GM19395 (cell line): ENCODE data around the gene GLI3.

Experiments used
- ATAC-seq: cut with Tn5 transposase; IDR thresholded peaks from one replicate; pipeline ENCODE4 v1.9.1; 2021; ENCODE audit warnings: mild to moderate bottlenecking, moderate library complexity; ENCODE audit not compliant: unreplicated experiment

GLI3 gene

DNA sequence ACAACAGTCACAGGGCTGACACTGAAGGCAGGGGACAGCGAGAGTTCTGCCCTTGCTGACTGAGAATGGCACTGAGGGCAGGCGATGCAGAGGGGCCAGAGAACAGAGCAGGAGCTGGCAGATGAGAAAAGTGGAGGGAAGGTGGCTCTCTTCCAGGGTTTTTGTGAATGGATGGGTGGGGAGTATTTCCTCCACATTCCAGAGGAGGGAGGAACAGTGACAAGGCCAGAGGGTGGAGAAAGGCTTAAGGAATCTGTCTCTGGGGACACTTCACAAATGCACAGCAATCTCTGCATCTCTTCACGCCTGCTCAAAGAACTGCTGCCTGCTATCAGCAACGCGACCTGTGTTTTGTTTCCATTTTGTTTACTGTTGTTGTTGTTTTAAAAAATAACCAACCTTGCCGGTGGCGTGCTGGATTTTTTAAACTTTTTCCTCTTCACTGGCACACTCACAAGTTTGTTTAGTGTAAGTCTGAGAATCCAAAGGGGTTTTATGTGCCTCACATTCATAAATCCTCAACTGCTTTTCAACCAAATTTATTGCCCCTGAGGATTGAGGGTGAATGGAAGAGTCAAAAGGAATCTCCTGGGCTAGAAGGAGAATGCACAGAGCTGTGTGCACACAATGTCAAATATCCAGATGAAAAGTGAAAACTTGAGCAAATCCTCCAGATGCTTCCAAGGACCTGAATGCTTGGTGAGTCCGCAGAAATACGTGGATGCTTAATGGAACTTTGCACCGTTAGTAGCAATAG, 129.3 kb downstream of the GLI3 start:
- no peak for ATAC-seq

DNA sequence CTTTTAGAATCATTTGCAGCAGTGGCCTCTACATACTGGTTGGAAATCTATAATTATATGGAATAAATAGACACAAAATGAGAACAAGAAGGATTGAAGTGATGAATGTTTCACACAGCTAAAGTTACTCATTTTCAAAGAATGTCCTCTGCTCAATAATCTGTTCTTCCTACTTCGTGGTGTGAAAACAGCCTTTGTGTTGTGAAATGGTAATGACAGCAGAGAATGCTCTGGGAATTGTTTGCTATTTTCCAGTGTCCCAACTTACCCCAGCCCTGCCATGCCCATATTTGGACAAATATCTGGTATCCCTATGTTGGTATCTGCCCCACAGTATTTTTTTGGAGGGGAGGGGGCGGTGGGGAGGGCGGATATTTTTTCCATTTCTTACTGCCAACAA, 130.4 kb downstream of the GLI3 start:
- ATAC-seq = no peak

DNA sequence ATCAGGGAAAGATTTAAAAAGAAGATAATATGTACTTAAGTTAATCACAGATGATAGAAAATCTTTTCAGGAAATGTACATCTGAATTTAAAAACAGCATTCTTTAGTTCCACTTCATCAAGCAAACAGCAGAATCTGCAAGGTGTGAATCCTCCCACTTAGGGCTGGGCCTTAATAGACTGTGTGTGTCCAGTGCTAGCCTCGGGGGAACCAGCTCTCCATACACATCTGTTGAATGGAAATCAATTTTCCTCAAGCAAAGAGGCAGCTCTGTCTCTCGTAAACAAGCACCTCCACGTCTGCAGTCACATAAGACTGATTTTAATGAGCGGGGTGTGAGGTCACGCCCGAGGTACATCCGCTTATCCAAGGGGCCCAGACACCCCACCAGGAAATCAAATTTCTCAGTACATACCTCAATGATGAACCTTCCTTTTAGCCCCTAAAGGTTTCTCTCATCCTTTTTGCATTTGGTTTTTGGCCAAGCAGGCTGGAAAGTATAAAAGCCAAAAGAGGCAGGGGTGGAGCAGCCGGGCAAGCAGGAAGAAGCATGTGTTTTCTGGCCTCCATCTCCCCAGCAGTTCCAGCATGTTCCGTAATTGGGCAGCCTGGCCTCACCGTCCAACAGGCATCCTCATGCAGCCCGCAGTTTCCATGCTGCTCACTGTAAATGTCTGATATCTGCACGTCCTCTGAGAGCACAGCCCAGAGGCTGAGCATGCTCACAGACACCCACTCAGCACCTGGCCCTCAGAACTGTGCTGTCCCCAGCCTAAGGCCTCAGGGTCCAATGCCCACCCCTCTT, 131.3 kb downstream of the GLI3 start:
- no peak for ATAC-seq

DNA sequence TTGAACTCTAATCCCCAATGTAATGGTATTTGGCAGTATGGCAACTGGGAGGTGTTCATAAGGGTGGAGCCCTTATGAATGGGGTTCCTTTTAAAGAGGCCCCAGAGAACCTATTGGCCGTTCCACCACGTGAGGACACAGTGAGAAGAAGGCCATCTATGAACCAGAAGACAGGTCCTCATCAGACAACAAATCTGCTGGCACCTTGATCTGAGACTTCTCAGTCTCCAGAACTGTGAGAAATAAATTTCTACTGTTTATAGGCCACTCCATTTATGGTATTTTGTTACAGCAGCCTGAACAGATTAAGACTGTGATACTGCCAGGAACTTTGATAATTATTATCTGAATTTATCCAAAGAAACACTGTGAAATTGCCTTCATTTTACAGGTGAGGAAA, 132.3 kb downstream of the GLI3 start:
- no peak for ATAC-seq

DNA sequence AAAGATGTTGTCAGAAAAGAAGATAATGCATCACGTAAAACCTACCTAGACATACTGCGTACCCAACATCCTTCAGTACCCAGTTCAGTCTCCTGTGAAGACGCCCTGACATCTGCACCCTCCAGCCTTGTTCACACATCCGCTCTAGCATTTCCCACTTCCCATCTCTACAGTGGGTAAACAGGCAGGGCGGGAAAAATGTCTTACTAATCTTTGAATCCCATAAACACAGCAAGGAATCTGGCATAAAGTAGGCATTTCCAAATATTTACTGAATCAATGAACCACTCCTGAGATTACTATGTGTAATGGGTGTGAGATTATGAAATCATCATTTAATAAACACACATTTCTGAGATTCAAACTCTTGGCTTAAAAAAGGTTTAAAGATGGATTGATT, 132.8 kb downstream of the GLI3 start:
- no peak for ATAC-seq

DNA sequence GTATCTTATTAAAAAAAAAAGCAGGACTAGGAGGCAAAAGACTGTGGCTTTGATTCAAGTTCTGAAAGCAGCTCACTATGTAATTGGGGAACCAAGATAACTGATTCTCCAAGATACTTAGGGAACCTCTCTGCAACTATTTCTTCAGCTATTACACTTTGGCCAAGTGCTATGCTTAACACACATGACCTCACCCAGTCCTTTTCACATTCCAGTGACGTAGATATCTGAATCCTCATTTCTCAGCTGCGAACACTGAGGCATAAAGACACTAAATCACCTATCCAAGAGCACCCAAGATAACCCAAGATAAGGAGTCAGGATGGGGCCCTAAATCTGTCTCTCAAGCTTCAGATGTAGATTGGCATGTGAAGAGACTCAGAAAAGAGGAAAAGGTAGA, 133.6 kb downstream of the GLI3 start:
- ATAC-seq = no peak

DNA sequence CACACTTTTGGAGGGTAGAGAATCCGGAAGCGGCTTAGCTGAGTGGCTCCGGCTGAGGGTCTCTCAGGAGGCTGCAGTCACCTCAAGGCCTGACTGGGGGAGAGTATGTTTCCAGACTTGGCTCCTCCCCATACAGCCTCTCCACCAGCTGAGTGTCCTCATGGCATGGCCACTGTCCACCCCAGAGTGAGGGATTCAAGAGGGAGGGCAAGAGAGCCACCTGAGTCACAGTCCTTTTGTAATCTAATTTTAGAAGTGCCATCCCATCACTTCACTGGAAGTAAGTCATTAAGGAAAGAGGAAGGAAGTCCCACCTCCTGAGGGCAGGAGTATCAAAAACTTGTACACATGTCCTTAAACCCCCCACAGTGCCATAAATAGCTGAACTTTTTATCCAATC, 134.0 kb downstream of the GLI3 start:
- ATAC-seq = no peak

DNA sequence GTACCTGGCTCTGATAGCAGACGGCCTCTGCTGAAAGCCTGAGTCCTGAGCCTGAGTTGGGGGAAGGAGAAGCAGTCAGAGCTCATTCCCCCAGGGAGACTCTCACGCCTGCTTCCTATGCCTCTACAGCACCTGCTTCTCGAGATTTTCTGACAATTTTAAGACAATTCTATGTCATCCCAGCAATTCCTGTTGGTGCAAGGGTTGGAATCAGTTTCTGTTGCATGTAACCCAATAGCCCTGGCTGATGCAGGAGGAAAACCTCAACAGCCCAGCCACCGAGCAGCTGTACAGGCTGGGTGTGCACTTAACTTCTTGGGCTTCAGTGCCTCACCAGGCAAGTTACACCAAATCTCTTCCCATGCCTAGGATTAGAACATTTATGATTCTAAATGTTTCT, 134.7 kb downstream of the GLI3 start:
- no peak for ATAC-seq

DNA sequence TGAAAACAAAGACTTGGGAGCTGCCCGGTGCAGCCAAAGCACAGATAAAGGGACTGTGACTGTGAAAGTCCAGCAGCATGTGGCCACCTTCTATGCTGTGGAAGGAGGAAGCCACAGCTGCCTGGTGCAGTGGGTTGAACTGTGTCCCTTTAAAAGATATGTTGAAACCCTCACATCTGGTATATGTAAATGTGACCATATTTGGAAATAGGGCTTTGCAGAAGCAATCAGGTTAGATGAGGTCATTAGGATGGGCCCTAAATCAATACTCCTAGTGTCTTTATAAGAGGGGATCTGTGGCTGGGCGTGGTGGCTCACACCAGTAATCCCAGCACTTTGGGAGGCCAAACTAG, 136.9 kb downstream of the GLI3 start:
- ATAC-seq = no peak

DNA sequence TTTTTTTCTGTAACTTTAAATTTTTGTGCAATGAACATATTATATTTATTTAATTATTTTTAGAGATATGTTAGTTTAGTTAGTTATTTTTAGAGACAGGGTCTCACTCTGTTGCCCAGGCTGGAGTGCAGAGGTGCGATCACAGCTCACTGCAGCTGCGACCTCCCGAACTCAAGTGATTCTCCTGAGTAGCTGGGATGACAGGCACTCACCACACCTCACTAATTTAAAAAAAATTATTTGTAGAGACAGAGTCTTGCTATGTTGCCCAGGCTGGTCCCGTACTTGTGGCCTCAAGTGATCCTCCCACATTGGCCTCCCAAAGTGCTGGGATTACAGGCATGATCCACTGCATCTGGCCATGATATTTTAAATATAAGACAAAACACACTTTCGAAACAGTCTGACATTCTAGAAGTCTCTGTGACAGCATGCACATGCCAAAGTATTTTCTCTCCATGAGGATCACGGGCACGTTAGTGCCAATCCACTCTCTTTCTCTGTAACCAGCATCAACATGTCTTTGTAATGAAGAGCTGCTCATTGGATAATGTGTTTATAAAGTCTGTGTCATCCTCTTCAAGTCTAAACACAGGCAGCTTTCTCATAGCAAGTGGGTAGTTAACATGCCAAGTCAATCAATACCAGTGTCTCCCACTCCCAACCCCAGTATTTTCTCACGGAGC, 137.4 kb downstream of the GLI3 start:
- no peak for ATAC-seq

DNA sequence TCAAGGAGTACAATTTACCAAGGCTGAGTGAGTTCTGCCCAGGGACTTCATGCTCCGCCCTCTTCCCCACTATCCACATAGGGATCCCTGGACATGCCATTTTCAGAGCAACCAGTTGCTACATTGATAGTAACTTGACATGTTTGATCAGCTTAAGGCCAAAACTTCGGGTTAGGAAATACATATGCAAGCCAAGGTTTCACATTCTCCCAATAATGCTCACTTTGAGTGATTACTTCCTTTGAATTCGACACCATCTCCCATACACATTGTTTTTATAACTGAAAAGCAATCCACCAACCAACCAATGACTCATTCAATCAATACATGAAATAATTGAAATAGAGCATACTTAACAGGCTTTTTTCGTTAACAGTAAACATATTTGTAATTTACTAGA, 137.9 kb downstream of the GLI3 start:
- ATAC-seq = no peak

DNA sequence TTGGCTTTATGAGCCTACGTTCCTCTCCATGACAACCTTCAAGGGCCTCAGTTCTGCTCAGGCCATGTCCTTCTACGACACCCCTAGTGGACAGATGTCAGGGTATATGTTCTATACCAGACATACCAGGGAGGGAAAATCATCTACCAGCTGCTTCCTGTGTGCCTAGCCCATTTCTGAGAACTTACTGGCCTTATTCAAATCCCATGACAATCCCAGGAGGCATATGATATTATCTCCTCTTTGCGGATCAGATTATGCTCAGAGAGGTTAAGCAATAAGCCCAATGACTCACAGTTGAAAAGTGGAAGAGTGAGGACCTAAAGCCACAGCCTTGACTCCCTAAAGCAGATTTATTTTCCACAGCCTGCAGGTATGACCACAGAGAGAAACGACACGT, 139.3 kb downstream of the GLI3 start:
- ATAC-seq = no peak

DNA sequence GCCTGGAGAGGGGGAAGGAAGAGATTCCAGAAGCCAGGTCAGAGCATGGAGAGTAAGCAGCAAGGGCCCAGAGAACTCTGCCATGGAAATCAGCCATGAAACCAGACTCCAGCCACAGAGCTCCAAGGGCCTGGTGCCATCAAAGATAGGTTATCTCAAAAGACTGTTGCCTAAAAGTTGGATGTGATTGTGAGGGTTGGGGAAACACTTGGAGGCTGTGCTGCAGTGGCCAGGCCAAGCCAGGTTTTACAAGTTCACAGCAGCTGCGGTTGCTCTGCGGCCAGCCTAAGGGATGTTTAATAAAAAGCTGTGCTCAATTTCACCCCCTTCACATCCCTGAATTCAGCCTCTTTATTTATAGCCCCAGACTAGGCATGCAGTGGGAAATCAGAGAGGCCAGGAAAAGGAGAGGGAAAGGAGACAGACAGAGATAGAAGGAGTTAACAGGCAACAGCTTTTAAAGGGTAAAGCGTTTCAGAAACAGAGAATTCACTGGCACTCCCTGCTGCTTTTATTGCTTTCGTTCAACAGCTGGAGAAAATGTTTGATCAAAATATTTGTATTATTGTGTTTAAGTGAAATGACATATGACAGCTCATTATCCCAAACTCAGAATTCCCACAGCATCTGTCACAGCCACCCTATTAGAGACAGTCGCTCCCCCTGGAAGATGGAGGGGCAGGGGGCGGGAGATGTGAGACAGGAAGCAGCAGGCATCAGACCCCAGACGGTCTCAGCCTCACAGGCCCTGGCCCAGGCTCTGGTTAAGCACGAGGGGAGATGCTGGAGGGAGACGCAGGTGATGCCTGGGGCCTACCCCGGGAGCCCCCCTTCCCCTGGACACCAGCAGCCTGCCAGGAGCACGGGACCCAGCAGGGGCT, 140.1 kb downstream of the GLI3 start:
- no peak for ATAC-seq

DNA sequence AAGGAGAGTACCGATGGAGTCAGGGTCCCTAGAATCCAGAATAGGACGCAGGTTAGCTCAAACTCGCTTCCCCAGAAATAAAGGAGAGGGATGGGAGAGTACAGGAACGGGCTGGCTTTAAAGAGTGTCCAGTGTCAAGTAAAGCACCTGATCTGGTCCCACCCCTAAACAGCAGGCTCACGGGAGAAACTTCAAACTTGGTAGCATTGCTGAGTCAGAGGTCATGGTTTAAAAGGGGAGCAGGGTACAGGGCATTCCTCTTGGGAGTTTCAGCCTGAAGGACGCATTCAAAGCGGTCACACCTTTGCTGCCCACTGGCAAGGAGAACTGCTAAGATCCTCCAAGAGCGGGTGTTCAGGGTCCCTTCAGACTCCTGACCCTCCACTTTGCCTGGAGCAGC, 140.7 kb downstream of the GLI3 start:
- ATAC-seq = no peak

DNA sequence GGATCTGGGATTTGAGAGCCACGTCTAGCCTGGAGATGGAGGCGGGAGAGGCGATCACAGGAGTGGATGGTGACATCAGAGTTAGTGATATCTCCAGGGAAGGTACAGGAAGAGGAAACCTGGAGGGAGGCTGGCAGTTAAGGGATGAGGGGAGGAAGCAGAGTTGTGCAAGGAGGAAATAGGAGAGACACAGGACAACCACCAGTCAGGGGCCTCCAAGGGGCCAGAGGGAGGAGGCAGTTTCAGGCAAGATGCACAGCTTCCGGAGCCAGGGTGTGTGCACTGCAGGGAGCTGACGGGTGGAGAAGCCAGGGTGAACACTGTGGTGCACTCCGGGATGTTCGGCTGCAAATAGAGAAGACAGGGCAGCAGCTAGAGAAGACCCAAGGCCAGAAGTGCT, 141.2 kb downstream of the GLI3 start:
- no peak for ATAC-seq

DNA sequence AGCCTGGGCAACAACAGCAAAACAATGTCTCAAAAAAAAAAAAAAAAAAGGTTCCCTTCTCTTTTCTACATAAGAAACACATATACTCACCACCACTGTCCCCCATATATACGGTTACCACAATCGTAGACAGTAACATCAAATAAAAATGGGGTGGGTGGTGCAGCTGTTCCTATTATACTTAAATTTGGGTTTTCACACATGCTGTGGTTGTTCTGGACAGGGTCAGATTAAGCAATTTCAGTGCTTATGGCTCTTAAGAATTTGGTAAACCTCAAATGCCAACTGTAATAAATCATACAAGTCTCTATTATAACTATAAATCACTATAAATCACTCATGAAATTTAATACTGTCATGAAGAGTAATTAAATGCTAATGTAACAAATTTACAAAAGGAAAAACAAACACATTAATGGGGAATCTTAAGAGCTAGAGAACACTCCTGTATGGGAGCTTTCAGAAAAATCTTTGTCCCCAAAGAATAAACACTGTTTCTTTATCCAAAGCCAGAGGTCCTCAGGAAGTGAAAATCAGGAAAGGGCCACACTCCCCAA, 143.6 kb downstream of the GLI3 start:
- no peak for ATAC-seq

DNA sequence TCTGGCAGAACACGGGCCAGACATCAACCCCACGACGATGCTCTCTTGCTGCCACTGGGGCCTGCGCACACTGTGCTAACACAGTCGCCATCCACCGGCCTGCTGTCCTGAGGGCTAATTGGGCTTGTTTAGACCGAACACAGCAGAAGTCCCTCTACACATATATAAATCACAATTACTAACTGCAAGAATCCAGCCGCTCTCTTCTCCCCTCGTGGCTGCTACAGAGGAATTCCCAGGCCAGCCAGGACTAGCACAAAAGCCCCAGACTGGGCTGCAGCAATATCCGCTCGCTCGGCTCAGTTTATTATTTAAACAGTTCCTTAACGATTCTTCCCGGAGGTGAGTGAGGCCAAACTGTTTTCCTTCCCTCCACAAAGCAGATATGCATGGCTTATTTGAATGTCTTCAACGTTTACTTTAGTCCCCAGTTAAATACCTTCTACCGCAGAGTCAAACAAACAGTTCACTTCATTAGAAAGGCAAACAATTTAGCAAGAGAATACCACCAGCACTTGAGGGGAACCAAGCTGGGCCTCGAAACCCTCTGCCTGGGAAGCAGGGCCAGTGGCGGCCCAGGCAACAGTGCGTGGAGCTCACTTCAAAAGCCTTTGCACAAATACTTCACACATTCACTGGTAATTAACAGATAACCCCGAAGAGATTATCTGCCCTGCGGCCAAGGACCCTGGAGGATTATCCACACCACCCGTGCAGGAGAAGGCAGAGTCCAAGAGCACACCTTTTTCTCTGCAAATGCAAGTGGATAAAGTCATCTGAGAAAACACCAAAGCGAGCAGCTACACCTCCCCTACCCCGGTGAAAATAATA, 145.3 kb downstream of the GLI3 start:
- no peak for ATAC-seq

DNA sequence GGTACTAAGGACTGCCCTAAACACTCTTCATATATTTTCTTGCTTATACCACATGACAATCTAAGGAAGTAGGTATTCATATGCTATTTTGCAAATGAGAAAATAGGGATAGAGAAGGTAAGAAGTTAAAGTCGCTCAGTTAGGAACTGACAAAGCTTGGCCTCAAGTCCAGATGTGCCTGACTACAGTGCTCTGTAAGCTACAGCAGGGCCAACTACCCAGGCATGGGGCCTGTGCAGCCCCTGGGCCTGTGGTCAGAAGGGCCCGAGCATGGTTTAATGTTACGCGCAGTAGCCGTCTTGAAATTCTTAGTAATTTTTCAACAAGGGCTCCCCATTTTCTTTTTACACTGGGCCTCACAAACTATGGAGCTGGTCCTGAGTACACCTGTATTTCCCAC, 146.2 kb downstream of the GLI3 start:
- ATAC-seq = no peak

DNA sequence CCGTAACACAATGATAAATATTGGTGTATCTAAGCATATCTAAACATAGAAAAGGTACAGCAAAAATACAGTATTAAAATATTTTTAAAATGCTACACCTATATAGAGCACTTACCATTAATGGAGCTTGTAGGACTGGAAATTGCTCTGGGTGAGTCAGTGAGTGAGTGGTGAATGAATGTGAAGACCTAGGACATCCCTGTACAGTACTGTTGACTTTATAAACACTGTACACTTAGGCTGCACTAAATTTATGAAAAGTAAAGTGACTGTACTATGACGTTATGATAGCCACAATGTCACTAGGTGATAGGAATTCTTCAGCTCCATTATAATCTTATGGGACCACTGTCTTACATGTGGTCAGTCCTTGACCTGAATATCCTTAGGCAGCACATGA, 147.0 kb downstream of the GLI3 start:
- ATAC-seq = no peak

DNA sequence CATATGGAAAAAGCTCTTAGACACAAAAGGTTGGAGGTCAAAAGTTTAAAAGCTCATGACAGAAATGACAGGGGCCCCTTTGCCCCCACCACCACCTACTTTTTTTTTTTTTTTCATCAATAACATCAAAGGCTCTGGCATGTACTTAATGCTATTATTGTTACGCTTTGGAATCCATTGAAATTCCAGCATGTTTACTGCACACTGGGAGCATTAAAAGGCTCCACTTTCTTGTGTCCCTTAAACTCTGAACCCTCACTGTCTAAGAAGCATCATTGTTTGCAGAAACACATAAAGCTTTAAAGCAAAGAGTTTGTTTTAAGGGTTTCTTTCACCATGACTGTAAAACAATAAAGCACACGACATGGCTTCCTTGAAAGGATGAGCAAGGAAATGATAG, 149.4 kb downstream of the GLI3 start:
- ATAC-seq = no peak
